CD1c-positive myeloid dendritic cell (primary cell): ENCODE measurements around the gene CRIP1.

Experiments used
- DNase-seq: peaks from one replicate; pipeline ENCODE4 v3.0.0-alpha.2; 2016; ENCODE audit errors: extremely low spot score

CRIP1 gene

DNA sequence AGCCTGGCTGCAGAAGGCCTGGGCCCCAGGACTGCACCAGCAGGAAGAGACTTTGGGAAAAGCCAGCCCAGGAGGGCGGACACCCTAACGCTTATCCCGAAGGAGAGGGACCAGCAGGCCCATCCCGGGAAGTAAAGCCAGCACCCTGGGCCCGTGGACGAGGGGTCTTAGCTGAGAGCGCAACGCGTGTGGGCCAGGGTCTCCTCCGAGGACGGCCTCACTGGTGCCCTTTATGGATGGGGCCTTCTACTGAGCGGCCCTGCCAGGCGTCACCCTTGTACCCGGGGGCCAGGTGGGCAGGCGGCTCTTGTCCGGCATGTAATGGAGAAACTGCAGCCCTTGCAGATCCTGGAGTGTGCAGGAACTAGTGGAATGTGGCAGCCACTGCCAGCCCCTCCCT is 18.4 kb downstream of the CRIP1 start:
- no peak for DNase-seq

GRCh38 chr14:105507247-105507646 is 20.6 kb downstream of the CRIP1 start:
- DNase-seq: no peak

GRCh38 chr14:105508069-105508468 is 21.4 kb downstream of the CRIP1 start:
- DNase-seq: no peak

DNA sequence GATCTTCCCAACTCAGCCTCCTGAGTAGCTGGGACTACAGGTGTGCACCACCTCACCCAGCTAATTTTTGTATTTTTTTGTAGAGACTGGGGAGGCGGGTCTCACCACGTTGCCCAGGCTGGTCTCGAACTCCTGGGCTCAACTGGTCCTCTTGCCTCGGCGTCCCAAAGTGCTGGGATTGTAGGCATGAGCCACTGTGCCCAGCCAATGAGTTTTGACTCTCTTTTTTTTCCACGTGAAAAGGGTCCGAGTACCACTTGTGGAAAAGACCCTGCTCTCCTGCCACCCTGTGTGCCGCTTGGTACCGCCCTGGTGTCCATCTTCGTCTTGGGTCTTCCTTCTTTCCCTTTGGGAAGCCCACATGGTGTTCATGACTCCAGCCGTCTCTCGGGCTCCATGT is 21.9 kb downstream of the CRIP1 start:
- DNase-seq: no peak

- DNase-seq: no peak
Observed at GRCh38 chr14:105517096-105517495, 30.4 kb downstream of the CRIP1 start.

- no peak for DNase-seq
Observed at GRCh38 chr14:105519946-105520698, 33.4 kb downstream of the CRIP1 start.

- no peak for DNase-seq
Observed at GRCh38 chr14:105525326-105525725, 38.6 kb downstream of the CRIP1 start.

DNA sequence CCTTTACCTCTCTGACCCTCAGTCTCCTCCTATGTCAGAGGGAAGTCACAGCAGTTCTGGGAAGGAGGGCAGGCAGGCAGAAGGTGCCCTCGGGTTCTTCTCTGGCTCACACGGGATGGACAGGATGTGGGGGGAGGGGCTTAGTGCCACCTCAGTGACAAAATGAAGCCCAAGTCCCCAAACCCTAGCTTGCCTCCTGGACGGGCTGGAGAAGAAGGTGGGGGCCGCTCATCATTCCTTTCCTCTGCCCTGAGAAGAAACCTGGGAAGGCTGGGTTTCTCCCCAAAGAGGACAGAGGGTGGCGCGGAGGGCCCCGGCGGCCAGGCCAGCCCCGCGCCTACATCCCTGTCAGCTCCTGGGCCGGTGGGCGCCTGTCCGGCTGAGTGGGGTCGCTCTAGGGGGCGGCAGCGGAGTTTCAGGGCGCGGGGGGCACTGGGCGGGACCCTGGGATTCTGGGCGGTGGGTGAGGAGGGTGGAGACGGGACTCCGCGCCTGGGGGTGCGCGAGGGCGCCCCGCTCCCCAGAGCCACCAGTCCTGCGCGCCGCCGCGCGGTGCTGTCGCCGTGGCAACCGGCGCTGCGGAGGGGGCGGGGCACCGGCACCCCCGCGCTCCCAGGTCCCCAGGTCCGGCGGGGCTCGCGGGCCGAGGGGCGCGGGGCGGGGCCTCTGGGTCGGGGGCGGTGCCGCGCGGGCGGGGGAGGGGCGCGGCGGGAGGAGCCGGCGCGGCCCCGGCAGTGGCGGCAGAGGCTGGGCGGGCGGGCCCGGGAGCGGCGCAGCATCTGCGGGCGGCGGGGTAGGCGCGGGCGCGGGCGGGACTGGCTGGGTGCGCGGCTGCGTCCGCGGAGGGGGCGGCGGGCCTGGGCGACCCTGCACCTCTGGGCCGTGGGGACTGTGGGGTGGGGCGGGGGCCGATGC is 39.4 kb downstream of the CRIP1 start, which contains the start of gene TMEM121:
Gene TMEM121, plus strand, starts transcription at position 723 of the 915 bp plus-strand sequence. CDS start 2,252 bp downstream, outside the sequence.
- no peak for DNase-seq

DNA sequence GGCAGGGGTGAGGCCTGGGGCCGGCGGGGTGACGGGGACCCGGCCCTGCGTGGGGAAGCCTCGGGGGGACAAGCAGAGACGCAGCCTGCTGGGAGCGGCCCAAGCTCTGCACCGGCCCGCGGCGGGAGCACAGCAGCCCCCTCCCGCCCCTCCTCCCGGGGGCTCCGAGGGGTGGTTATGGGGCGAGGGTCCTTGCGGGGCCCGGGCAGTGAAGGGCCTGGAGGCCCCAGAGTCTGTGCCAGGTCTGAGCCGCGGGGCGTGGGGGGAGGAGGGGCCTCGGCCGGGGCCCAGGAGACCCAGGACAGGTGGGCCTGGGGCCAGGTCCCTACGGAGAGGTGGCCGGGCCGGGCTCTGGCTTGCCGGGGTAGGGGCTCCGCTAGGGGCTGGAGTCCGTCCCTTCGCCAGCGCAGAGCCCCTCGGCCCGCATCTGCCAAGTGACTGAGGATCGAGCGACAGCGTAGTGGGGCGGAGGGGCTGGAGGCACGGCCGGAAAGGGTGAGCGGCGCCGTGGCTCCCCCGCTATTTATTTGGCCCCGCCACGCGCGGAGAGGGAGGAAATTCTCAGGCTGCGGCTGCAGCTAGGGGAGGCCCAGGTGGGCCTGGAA is 40.2 kb downstream of the CRIP1 start:
- DNase-seq: no peak

DNA sequence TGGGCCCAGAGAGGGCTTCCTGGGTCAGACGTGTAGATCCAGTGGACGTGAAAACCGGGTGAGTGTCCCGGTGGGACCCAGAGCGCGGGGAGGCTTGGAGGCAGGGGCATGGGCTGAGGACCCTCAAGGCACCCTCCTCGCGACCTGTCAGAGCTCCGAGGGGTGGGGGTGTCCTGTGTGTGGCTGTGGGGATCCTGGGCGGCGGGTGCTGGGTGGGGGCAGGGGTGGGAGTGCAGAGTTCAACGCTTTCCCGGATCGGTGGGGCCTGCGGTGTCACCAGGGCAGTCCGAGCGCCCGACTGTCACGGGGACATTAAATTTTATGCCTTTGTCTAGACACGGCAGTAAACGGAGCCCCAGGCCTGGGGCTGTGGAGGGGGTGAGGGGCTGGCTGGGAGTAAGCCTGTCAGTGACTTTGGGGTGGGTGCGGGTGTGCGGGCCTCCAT is 40.7 kb downstream of the CRIP1 start:
- no peak for DNase-seq

DNA sequence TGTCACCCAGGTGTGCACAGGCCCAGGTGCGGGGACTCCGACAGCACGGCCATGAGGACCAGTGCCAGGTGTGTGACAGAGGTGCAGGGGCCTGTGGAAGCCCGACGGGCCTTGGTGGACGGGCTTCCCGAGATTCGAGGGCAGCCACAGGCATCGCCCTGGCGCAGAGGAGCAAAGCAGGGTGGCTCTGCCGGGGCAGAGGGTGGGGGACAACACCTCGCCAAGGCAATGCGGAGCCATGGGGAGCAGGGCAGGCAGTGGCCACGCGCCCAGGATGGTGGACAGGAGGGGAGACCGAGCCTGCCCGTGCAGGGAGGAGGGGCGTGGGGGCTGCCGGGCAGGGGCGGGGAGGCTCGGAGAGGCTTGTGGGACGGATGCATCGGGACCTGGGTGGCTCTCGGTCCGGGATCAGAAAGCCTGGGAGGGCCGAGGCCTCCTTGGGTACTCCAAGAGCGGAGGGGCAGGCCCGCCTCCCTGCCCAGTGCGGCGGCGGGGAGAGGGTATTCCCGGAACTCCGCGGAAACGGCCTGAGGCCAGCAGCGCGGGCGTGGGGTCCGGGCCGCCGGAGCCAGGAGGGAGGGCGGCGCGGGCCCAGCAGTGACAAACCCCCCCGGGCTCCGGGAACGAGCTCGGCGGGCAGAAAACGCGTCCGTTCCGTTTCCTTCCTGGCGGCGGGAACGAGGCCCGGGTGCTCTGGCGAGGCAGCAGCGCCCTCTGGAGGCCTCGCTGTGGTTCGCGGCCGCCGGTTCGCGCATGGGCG is 41.3 kb downstream of the CRIP1 start:
- peak; percentile 88 for DNase-seq

DNA sequence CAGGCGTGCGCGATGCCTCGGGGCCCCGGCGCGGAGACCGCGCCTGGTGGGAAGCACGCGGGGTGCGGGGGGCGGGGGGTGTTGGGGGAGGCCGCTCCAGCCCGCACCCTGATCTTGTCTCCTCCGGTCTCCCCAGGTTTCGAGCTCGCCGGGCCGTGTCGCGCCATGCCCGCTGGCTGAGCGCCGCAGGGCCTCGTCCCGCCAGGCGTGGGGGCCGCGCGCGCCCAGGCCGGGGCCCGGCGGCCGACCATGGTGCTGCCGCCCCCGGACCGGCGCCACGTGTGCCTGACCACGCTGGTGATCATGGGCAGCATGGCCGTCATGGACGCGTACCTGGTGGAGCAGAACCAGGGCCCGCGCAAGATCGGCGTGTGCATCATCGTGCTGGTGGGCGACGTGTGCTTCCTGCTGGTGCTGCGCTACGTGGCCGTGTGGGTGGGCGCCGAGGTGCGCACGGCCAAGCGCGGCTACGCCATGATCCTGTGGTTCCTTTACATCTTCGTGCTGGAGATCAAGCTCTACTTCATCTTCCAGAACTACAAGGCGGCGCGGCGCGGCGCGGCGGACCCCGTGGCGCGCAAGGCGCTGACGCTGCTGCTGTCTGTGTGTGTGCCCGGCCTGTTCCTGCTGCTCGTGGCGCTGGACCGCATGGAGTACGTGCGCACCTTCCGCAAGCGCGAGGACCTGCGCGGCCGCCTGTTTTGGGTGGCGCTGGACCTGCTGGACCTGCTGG is 42.1 kb downstream of the CRIP1 start:
- DNase-seq: peak; percentile 53

- DNase-seq: no peak
Observed at GRCh38 chr14:105529319-105529568, 42.6 kb downstream of the CRIP1 start.

DNA sequence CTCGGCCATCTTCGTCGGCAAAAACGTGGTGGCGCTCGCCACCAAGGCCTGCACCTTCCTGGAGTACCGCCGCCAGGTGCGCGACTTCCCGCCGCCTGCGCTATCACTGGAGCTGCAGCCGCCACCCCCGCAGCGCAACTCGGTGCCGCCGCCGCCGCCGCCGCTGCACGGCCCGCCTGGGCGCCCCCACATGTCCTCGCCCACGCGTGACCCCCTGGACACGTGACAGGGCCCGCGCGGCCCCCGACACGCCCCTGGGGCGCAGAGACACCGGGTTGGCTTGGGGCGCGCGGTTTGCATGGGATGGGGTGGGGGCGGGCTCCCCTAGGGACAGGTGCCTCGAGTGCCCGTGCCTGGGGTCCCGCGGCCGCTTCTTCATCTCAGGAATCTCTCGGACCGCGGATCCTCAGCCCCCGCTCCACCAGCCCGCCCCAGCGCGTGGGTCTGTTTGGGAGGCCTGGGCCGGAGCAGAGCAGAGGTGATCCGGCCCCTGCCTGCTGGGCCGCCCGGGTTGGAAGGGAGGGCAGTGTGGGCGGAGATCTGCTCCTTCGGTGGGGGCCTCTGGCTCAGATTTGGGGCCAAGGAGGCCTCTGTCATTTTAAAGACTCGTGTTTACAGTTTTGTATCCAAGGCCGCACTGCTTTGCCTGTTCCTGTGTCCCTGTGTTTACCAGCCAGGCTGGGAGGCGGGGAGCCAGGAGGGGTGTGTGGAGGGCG is 43.0 kb downstream of the CRIP1 start:
- peak; percentile 5 for DNase-seq

DNA sequence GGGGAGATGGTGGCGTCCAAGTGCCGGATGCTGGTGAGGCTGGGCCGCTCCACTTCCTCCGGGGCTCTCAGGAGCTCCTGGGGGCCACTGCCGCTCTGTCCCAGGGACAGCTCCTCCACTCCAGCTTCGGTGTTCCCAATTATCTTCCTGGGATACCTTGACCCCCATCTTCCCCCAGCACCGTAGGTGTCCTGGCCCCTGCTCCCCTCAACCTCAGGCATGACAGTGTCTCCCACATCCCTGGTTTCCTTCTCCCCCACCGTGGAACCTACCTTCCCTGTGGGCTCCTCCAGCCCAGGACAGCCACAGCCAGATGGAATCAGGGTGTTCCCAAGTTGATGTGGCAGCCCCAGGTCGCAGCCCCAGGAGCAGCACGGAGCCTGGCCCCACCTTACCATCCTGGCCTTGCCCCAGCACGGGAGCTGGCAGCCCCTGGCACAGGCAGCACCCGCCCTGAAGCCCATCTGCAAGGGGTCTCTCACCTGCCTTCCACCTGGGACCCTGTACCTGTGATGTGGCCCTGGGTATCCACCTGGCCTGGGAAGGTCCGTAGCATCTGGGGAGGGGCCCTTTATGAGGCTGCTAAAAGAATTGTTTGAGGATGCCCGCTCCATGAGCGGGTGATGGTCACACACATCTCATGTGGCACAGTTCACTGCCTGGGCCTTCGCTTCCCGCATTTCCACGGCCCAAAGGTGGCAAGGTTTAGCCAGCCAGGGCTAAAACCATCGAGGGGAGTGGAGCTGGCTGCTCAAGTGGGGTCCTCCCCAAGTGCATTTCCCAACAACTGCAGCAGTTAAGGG is 43.8 kb downstream of the CRIP1 start:
- DNase-seq: no peak

- no peak for DNase-seq
Observed at GRCh38 chr14:105531088-105531893, 44.6 kb downstream of the CRIP1 start.

GRCh38 chr14:105531894-105532623 is 45.4 kb downstream of the CRIP1 start:
- no peak for DNase-seq

DNA sequence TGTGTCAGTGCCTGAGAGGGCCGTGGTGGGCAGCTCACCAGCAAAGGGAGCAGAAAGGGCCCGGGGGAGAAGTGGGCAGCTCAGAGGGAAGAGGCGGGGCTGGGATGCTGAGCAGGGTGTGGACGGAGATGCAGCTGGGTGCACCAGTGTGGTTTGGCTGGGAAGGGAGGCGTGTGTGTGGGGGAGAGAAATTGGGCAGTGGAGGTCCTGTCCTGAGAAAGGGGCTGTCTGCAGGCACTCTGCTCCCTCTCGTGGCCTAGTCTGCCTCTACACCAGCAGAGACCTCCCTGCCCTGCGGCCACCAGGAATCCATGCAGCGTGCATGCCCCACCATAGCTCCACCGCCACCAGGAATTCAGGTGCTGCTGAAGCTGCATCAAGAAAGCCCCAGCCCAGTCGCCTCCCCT is 46.1 kb downstream of the CRIP1 start:
- DNase-seq: no peak
